Vein endothelial cell (primary cell): ENCODE data around the gene MYADM. TPM values are rescaled to one million over a fixed set of nuclear protein-coding genes. Genes with fewer than 3 reads are reported as not detected.

Experiments
- total RNA-seq: library from RNA; depleted of rRNA; stranded (reverse); fragments of >200 nt; gene quantifications from 2 replicates; pipeline ENCODE4 v1.2.3, GENCODE V29; 2012

MYADM gene, protein sequence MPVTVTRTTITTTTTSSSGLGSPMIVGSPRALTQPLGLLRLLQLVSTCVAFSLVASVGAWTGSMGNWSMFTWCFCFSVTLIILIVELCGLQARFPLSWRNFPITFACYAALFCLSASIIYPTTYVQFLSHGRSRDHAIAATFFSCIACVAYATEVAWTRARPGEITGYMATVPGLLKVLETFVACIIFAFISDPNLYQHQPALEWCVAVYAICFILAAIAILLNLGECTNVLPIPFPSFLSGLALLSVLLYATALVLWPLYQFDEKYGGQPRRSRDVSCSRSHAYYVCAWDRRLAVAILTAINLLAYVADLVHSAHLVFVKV
- total RNA-seq = 27.1 and 33.0 TPM in 2 replicates

DNA sequence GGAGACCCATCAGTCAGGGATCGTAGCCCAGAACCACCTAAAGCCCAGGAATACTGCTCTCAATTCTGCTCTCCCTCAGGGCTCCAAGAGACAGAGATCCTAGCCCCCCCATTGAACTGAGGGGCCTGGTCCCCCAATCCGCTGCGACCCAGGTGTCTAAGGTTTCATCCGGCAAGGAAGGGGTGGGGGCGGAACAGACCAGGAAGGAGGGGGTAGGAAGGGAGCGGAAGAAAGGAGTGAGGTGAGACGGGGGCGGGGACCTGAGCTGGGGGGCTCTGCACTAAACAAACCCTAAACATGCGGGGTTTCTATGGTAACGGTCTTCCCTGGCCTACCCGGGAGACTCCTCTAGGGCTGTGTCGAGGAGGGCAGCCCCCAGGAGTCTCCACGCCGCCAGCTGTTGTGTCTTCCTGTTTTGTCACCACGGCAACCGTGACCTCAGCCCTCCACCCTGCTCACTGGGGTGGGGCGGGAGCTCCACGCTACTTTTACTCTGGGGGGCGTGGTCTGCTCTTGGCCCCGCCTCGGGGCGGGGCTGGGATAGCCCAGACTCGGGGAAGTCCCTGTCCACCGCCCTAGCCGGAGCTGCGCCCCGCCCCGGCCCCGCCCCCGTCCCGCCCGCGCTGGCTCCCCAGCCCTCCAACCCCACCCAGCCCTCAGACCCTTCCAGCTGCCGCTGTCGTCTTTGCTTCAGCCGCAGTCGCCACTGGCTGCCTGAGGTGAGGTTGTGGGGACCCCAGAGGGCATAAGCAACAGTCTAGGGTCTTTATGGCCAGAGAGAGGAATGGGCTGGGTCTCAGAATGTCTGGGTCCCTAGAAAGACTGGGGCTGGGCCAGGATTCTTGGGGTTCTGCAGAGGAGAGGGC, at the start of gene MYADM:
Gene MYADM, plus strand, starts transcription at position 659 of the 866 bp plus-strand sequence. CDS start 5,647 bp downstream, outside the sequence.

DNA sequence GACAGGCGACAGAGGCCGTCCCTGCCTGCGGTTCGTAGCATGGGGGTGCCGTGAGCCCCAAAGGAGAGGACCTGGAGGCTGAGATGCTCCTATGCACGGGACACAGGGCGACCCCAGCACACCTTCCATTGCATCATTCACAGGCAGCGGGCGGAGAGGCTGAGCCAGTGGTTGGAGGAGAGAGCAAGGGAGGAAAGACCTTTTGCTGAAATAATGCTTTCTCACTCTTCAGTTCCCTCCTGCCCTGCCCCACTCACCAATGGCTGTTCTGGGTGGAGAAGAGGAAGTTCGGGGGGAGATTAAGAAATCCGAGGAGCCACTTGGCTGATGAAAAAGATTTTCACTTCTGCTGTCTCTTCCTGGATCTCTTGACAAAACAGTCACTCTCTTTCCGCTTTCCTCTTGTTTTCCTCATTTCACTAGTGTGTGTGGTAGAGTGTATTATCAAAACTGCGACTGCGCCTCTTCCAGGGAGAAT, 43.5 kb upstream of the MYADM start, which contains the start of gene NLRP12:
Gene NLRP12, minus strand, starts transcription at position 181 of the 478 bp plus-strand sequence. Its CDS starts 140 bp downstream, at position 41.

DNA sequence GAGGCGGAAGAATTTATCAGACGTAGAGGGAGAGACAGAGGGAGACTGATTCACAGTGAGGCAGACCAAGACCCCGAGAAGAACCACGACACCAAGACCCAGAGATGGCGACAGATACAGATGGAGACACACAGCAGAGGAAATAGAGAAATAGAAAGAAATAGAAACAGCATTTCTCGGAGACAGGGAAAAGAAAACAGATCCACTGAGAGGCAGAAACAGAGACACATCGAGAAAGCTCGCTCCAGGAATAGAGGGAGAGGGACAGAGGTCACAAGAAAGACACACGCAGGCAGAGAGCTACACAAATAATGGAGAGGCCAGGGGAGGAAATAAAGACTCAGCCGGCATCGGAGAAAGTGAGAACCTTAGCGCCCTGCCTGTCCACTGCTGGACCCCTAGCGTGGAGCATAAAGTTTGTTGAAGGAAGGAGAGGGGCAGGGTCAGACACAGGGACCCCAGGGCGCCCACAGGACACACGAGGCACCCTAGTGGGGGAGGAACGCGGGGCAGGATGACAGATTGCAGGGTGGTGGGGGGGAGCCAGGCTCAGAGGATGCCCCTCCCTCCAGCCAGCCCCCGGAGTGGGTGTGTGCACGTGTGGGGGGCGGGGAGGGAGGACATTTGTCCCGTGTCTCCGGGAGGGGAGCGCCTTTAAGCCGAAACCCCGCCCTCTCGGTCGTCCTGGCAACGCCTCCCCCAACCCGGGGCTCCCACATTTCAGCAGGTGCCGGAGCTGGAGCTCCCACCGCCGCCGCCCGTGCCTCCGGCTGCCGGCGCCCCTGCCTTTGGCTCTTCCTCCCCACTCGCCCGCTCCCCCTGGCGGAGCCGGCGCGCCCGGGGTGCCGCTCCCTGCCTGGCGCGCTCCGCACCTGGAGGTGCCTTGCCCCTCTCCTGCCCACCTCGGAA, 14.1 kb downstream of the MYADM start, which contains the start of gene PRKCG:
Gene PRKCG, plus strand, starts transcription at position 716 of the 909 bp plus-strand sequence. CDS start 298 bp downstream, outside the sequence.

DNA sequence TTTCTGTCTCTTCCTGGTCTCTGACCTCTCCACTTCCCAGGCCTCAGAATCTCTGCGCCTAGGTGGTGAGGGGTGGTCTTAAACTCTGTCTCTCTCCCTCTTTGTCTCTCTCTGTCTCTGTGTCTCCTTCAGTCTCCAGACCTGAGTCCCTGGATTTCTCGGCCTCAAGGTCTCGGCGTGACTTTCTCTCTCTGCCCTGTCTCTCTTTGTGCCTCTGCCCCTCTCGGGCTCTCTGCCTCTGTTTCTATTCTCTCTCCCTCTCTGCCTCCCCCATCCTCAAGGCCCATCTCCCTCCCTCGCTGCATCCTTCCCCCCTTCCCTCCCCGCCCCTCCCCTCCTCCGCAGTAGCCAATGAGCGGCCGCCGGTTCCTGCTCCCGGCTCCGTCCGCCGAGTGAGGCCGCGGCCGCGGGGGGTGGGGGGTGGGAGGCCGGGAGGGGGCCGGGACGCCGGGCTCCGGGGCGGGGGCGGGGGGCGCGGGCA, 41.3 kb downstream of the MYADM start, which contains the start of gene CACNG7:
Gene CACNG7, plus strand, starts transcription at position 344 of the 481 bp plus-strand sequence. CDS start 3,554 bp downstream, outside the sequence.

Other genes with a start within 250 kb of the MYADM start
- not detected in 2 replicates for gene DPRX, start 235.9 kb upstream of the MYADM start, total RNA-seq
- gene NLRP12, start 43.6 kb upstream of the MYADM start, total RNA-seq = 2.2 and 2.6 TPM in 2 replicates
- not detected in 2 replicates for gene PRKCG, start 14.3 kb downstream of the MYADM start, total RNA-seq
- 0.19 TPM in 1 of 2 replicates, not detected in the other for gene CACNG7, start 41.4 kb downstream of the MYADM start, total RNA-seq
- 0.29 and 0.33 TPM in 2 replicates for gene CACNG8, start 95.1 kb downstream of the MYADM start, total RNA-seq
- gene CACNG6, start 123.8 kb downstream of the MYADM start, total RNA-seq = 1.5 and 2.9 TPM in 2 replicates
- gene VSTM1, start 196.0 kb downstream of the MYADM start, total RNA-seq = not detected in 2 replicates
- not detected in 2 replicates for gene TARM1, start 213.5 kb downstream of the MYADM start, total RNA-seq
- gene OSCAR, start 232.9 kb downstream of the MYADM start, total RNA-seq = 0.19 TPM in 1 of 2 replicates, not detected in the other
- 7.9 and 44.4 TPM in 2 replicates for gene NDUFA3, start 235.0 kb downstream of the MYADM start, total RNA-seq
- gene TFPT, start 247.8 kb downstream of the MYADM start, total RNA-seq = 18.9 and 24.0 TPM in 2 replicates
- gene PRPF31, start 247.9 kb downstream of the MYADM start, total RNA-seq = 58.5 and 66.7 TPM in 2 replicates